Measurements from ENCODE around the gene CUL1.

Gene CUL1

DNA sequence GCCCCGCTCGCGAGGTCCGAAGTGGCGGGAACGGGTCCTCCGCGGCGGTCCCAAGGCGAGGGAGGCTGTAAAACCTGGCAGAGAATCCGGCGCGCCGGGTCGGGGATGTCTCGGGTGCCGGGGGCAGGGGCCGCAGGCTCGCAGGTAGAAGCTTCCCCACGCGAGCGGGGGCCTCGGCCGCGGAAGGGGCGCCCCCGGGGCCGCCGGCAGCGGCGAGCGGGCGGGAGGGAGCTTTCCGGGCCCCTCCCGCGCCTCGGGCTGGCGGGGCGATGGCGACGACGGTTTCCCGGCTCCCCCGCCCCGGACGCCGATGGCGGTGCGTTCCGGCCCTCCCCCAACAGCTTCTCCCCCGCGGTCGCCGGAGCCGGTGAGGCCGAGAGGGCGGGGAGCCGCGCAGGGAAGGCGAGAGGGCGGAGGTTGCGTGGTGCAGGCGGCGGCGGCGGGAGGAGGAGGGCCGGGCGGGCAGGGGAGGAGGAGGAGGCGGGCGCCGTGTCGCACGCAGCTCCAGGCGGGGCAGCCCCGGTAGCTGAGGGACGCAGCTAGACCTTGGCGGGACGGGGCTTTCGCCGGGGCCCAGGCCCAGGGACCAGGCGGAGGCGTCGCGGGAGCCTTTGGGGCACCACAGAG lies at the start of gene CUL1:
Gene CUL1 (plus strand): TSS at position 507 of the 627 bp plus-strand sequence. CDS start 31,220 bp downstream, outside the sequence.
- peak in 11 of 14 donors; percentile 38 to 81 (median 66) for DNase-seq

DNA sequence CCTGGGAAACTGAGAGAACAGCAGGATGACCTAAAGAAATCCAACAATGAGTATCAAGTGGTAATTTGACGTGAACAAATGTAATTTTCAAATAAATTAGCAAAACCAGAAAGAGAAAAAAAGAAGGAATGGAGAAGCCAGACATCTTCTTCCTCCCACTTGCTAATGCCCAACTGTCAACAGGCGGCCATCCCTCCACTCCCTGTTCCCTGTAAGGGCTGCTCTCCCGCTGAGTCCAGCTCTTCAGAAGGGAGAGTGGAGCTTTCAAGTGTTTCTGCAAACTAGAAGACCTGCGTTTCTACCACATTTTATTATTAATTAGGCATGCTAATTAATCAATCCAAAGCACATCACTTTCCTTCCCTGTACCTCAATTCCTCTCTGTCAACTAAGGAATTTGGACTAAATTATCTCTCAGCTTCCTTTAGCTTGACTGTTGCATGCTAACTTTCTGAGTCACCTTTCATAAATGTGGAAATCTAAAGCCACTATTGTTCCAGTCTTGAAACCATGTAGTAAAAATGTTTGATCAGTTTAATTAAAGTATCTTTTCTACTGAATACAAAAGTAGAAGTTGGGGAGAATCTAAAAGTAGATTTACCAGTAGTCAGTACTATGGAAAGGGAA lies 48.4 kb upstream of the CUL1 start:
- no peak for DNase-seq

DNA sequence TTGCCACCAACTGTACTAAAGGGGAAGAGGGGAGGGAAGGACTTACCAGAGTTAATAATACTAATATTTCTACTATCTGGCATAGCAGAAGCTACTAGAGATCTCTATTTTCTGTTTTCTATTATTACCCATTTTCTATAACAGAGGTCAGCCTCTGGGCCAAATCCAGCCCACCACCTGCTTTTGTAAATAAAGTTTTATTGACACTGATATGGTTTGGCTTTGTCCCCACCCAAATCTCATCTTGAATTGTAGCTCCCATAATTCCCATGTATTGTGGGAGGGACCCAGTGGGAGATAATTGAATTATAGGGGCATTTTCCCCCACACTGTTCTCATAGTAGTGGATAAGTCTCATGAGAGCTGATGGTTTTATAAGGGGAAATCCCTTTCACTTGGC lies 45.9 kb upstream of the CUL1 start:
- DNase-seq: no peak

DNA sequence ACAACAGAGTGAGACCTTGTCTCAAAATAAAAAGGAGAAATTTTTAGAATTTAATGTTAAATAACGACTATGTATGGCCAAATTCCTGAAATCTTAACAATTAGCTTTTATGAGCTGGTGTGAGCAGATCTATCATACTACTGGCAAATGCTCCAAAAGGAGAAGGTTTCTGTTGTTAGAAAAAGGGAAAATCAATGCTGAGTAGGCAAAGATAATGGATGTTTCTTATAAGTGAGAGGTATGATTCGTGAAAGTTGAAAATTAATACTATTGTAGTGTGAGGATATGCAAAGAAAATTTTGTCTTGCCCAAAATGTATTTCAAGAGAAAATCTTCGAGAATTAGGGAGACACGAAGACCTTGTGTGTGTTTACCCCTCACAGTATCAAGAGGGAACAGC lies 40.8 kb upstream of the CUL1 start:
- no peak for DNase-seq

DNA sequence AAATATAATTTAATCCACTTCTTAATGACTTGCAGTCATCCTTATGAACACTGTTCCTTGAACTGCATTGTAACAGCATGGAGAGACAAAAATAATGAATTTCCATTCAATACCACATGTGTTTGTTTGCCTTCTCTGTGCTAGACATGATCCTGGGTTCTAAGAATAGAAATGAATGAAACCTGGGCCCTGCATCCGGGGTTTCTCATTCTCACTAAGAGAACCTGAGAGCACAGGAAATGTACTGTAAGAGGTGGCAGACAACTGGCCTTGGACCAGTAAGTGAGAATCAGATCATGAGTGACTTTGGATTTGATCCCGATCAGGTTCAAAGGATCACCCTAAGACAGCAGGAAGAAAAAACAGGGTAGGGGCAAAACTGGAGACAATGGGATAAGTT lies 37.2 kb upstream of the CUL1 start:
- no peak for DNase-seq

DNA sequence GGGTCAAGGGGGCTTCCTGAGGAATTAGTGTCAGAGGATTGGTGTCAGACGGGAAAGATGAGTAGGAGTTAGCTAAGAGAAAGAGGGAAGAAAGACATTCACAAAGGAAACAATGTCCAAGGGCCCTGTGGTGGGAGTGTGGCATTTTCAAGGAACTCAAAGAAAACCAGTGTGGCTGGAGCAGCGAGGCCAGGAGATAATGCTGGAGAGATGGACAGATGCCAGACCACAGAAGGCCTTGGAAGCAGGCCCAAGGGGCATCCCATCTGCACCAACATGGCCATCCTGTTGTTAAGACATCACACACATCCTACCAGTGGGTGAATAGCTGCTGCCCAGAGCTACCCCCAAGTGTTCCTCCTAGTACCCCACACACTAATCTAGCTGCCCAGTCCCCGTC lies 36.1 kb upstream of the CUL1 start:
- no peak for DNase-seq

DNA sequence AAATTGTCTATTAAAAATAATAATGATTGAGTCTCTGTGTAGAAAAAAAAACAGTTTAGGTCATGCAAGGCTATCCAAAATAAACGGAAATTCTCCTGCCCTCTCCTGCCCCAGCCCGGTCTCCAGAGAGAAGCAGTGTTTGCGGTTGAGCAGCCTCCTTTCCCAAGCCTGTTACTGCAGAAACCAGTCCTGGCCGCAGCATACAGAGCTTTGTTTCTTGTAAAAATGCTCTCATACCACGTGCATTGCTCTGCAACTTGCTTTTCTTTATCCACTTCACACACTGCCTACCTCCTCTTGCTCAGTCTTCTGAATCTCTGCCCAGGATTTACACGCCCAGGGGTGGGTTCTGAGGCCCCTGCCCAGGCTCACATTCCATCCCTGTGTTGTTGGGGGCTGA lies 34.4 kb upstream of the CUL1 start:
- DNase-seq: peak in 4 of 14 donors; percentile 2 to 33 (median 18)

DNA sequence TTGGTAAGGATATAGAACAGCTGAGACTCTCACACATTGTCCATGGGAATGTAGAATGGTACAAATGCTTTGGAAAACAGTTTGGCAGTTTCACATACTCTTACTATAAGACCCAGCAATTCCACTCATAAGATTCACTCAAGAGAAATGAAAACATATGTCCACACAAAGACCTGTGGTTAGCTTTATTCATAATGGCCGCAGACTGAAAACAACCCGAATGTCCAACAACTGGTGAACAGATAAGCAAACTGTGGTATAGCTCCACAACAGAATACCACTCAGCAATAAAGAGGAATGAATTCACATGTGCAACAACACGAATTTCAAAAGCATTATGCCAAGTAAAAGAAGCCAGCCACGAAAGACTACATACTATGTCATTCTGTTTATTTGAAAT lies 33.5 kb upstream of the CUL1 start:
- no peak for DNase-seq

DNA sequence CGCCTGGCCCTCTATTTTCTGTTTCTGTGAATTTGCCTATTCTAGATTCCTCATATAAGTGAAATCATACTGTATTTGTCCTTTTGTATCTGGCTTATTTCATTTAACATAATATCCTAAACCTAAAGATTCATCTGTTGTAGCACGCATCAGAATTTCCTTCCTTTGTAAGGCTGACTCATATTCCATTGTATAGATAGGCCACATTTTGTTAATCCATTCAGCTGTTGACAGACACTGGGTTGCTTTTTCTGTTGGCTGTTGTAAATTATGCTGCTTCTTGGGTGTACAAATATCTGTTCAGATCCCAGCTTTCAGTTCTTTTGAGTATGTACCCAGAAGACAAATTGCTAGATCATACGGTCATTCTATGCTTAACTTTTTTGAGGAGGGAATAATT lies 28.8 kb upstream of the CUL1 start:
- no peak for DNase-seq

DNA sequence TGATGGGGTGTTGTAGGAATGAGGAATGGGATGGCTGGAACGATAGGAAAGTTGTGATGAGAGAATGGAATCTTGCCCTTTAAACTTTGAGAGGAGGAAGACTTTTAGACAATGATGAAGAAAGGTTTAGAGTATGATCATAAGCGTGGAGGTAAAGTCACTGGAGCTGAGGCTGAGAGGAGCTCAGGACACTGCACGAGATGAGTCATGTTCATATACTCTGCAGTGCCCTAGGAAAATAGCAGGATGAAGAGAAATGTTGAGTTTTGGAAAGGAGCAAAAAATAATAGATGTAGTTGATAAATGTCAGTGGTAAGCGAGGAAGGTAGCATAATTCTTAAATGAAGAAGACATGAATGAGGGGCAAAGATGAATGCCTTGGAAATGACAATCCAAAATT lies 28.3 kb upstream of the CUL1 start:
- DNase-seq: no peak

DNA sequence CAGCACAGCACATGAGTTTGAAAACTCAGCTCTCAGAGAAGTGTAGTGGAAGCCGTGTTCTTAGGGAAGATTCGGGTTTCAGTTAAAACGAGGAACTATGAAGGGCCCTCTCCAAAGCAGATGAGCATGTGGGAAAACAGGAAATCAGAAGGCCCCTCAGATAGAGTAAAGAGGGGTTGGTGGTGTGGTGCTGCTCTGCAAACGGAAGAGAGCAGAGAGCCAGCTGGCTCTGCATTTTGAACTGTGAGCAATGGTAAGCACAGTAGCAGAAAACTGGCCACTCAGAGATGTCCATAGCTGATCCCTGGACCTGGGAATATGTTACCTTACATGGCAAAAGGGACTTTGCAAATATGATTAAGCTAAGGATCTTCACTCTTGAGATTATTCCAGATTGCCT lies 27.9 kb upstream of the CUL1 start:
- peak in 1 of 14 donors; percentile 3 for DNase-seq

DNA sequence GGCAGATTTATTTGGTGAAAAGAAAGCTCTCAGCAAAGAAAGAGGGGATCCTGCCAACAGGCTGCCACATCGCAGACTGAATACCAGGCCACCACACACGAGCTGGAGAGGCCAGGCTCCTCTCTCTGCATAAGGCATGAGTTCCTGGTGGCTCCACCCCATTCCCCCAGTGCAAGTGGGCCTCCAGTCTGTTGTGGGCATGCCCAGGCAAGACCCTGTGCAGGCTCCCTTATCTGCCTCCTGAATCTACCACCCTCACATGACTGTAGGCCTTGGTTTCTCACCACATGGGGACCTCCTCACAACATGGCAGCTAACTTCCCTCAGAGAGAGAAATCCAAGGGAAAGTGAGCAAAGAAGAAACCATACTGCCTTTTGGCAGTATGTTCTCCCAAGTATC lies 26.7 kb upstream of the CUL1 start:
- DNase-seq: no peak

DNA sequence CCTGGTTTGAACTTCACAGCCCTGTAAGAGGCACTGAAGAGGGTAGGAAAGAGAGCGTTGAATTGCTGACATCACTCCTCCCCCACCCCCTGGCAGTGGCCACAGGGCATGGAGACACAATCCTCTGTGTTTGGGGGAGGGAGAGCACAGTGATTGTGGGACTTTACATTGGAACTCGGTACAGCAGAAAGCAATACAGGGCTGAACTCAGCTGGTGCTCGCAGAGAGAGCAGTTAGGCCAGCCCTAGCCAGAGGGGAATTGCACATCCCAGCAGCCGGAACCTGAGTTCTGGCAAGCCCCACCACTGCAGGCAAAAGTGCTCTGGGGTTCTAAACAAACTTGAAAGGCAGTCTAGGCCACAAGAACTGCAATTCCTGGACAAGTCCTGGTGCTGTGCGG lies 24.0 kb upstream of the CUL1 start:
- DNase-seq: no peak

DNA sequence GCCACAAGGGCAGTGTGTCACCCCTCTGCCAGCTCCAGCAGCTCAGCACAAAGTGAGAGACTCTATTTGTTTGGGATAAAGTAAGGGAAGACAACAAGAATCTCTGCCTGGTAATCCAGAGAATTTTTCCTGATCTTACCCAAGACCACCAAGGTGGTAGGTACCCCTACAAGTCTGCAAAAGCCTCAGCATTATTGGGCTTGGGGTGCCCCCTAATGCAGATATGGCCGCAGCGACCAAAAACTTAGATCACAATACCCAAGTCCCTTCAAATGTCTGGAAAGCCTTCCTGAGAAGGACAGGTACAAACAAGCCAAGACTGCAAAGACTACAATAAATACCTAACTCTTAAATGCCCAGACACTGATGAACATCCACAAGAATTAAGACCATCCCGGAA lies 22.4 kb upstream of the CUL1 start:
- no peak for DNase-seq

DNA sequence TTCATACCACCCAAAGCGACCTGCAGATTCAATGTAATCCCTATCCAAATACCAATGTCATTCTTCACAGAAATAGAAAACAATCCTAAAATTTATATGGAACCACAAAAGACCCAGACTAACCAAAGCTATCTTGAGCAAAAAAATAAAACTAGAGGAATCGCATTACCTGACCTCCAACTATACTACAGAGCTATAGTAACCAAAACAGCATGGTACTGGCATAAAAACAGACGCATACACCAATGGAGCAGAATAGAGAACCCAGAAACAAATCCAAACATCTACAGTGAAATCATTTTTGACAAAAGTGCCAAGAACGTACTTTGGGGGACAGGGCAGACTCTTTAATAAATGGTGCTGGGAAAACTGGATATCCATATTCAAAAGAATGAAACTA lies 16.9 kb upstream of the CUL1 start:
- DNase-seq: no peak

DNA sequence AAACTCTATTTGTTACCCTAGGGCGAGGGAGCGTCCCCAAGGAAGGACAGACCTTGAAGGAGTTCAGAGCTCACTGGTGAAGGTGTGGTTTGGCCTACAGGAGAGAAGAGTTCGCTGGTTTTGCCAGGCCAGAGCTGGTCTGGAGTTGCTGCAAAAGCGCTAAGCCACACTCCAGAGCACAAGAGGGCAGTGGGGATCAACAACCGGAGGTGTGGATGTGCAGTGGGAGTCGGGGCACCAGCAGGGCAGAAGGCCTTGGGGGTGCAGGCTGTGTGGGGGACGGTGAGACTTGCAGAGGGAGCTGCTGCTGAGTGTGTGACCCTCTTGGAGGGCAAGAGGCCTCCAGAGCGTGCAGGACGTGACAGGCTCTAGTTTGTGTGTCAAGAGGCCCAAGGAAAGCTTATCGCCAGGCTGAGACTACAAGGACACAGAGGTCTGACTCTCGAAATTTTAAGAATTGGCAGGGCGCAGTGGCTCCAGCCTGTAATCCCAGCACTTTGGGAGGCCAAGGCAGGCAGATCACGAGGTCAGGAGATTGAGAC lies 14.3 kb upstream of the CUL1 start:
- no peak for DNase-seq

DNA sequence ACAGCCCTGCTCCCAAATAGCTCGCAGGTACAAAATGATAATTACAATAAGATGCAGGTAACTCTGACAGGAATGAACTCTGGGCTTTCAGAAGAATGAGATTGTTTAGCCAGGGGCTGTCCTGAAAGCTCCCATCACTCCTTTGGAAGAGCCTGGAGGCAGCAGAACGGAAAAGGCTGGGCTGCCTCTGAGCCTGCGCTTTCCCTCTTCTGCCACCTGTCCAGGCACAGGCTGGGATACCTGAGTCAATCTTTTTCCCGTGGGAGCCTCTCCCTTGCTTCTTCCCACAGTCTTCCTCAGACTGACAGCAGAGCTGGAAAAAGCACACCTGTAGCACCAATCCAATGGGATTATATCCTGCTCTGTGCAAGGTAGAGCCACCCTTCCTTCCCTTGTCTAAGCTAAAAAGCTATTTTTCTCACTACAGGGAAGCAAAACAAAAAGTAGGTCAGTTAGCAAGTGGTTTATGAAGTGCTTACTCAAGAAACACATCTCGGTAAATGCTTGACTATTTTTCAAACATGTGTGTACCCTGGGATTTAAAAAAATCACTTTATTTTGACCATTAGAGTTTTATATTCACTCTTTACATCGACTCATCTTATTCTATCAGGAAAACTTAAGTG lies 12.3 kb upstream of the CUL1 start:
- DNase-seq: no peak

DNA sequence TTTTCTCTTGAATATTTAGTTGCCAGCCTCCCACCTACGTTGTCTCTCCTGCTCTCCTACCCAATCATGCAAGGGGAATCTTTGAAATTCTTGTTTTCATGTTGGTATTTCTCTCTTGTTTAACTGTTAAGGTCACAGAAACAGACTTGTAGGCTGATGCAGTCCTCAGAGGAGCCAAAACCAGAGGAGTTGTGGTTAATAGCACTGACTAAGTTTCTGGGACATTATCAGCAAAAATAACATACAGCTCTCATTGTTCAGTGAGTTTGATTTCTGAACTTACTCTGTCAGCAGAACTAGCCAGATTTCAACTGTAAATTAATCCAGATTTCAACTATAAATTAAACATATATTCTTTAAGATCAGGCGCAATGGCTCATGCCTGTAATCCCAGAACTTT lies 11.1 kb upstream of the CUL1 start:
- DNase-seq: no peak

DNA sequence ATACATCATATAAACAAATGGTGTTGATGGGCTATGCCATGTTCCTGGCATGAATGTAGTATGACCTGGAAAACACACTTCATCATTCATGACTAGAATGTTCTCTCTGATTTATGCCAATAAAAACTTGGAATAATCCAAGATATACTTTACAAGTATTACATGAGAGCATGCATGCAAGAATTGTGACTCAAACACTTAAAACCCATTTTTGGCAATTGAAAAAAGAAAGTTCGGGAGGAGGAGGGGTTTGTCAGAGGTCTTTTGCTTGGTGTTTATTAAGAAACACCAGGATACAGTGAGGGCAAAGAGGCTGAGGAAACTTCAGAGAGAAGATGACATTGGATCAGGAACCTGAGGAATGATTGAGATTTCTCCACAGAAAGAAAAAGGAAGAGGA lies 10.2 kb upstream of the CUL1 start:
- DNase-seq: no peak

DNA sequence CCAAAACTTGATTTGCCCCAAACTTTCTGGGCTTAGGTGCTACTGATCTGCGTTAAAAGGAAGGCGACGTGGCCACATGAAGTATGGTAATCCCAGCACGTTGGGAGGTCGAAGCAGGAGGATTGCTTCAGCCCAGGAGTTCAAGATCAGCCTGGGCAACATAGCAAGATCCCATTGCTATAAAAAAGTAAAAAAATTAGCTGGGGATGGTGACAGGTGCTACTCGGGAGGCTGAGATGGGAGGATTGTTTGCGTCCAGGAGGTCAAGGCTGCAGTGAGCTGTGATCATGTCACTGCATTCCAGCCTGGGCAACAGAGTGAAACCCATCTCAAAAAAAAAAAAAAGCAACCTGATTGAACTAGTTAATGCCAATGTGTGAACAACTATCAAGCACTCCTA lies 5.1 kb upstream of the CUL1 start:
- no peak for DNase-seq

DNA sequence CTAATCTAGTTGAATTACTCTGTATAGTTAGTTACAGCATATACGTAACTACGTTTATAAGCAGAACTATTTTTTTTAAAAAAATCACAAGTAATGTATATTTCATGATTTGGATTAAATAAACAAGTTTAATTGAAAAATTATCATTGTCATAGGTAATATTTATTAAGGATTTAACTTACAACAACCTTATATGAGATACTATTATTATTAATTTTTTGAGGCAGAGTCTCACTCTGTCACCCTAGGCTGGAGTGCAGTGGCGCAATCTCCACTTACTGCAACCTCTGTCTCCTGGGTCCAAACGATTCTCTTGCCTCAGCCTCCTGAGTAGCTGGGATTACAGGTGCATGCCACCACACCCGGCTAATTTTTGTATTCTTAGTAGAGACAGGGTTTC lies 4.1 kb upstream of the CUL1 start:
- no peak for DNase-seq

DNA sequence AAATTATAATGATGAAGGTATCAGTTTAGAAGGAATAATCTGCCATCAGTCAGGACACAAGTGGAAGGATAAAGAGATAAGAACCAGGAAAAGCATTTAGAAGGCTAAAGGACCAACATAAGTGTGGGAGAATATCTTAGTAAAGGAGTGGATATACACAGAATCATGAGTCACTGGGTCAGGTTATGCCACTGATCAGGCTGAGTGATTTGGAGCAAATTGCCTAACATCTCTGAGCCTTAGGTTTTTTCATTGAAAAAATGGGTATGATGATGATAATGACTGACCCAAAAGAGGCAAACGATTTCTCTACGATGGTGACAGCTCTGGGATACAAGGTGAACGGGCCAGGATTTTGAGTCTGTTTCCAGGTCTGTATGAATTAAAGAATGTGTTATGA lies 2.8 kb upstream of the CUL1 start:
- no peak for DNase-seq

DNA sequence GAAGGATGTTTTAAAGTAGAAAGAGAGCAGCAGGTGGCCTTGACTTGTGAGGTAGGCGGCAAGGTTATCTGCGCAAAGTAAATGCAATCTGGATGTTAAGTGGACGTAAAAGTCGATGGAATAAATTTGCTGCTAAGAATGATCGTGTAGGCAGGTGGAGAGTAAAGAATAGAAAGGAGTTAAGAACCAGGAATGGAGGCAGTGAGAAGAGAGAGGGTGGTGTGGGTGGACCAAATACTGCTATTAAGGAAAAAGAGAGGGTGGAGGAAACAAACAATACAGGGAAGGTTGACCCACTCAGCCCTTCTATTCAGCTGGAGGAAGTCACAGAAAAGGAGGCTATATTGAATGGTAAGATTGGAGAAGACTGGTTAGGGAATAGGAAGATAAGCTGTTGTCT lies 1.9 kb upstream of the CUL1 start:
- no peak for DNase-seq

Data from C1 segment of cervical spinal cord (tissue), 14 donors.